ENCODE data around the gene LRRC1. TPM values are rescaled to one million over a fixed set of nuclear protein-coding genes. Genes with fewer than 3 reads are reported as not detected.

The LRRC1 gene
- total RNA-seq, 1 experiment from 2014 or later = 10.3 TPM

GRCh38 chr6:53866226-53866625 is 71.4 kb downstream of the LRRC1 start:
- H3K36me3 Mint-ChIP-seq (ENCODE audit: insufficient read depth in 1 of 3, low read depth in 3 of 3) = no peaks in the 10 kb centered on the region
- no peaks in the 10 kb centered on the region for H3K9me3 Mint-ChIP-seq
- peak overlapping the region in 1 of 3 experiments; percentile 86; a peak in 1 of 7 replicates for H3K27ac Mint-ChIP-seq
- H3K56ac ChIP-seq (ENCODE audit: insufficient read length, low read depth, low read length) = no peak overlapping the region
- no peaks in the 10 kb centered on the region for H4K20me1 ChIP-seq (ENCODE audit: control insufficient read depth, insufficient read depth, insufficient read length)
- H3K9ac ChIP-seq (ENCODE audit: extremely low read depth, insufficient read length, low read length) = no peak overlapping the region
- H3K4me3 Mint-ChIP-seq = no peak overlapping the region
- no peaks in the 10 kb centered on the region for H3K79me2 ChIP-seq (ENCODE audit: insufficient read depth, low read length)
- no peak overlapping the region for H2BK120ac ChIP-seq (ENCODE audit: low read depth, low read length, poor library complexity, severe bottlenecking)
- no peak overlapping the region for H4K8ac ChIP-seq (replicated peaks; ENCODE audit: insufficient read length, low read depth, low read length)
- no CpG with 5 or more reads among the region's 4 CpGs for WGBS (ENCODE audit: extremely low coverage, insufficient read length, low lambda C conversion rate)
- H2BK20ac ChIP-seq (ENCODE audit: low read depth, low read length, poor library complexity, severe bottlenecking) = no peak overlapping the region
- H3K4me1 Mint-ChIP-seq = peaks cover 2% of the 10 kb centered on the region in 2 experiments
- no peaks in the 10 kb centered on the region for H3K9me3 ChIP-seq (ENCODE audit: control insufficient read depth, low read depth, low read length)
- TF ChIP-seq CTCF (conservative IDR thresholded peaks at IDR 0.05) = no peak
- no peaks in the 10 kb centered on the region for H3K27me3 Mint-ChIP-seq (ENCODE audit: low read depth)
- H2BK12ac ChIP-seq (ENCODE audit: insufficient read length, low read depth, low read length) = no peak overlapping the region
- H3K23ac ChIP-seq (ENCODE audit: insufficient read length, low read depth, low read length) = no peak overlapping the region
- no peak overlapping the region for H2BK5ac ChIP-seq (ENCODE audit: insufficient read length, low read length)
- H3K79me1 ChIP-seq (ENCODE audit: insufficient read depth, low read depth, low read length, poor library complexity, severe bottlenecking) = peaks cover 6% of the 10 kb centered on the region
- H3T11ph ChIP-seq (ENCODE audit: low read length) = no peak overlapping the region
- no peak overlapping the region for H3K4ac ChIP-seq (ENCODE audit: low read depth, low read length)
- H2AK5ac ChIP-seq (ENCODE audit: insufficient read length, low read length) = no peak overlapping the region
- no peaks in the 10 kb centered on the region for H3K23me2 ChIP-seq (ENCODE audit: insufficient read length, low read depth, low read length, poor library complexity, severe bottlenecking)
- H4K5ac ChIP-seq (ENCODE audit: insufficient read length, low read depth, low read length) = no peak overlapping the region
- H3K14ac ChIP-seq (ENCODE audit: insufficient read depth, low read length) = no peak overlapping the region
- H3K18ac ChIP-seq (ENCODE audit: insufficient read length, low read depth, low read length) = no peak overlapping the region
- H3K4me1 ChIP-seq (ENCODE audit: insufficient read depth, low read length) = no peaks in the 10 kb centered on the region
- no peak overlapping the region for H2BK15ac ChIP-seq (ENCODE audit: low read depth, low read length)
- no peak overlapping the region for H4K91ac ChIP-seq (ENCODE audit: insufficient read length, low read depth, low read length)
- H3K27ac ChIP-seq (ENCODE audit: insufficient read length, low read depth, low read length) = no peak overlapping the region
- no peak overlapping the region for H2AFZ ChIP-seq (ENCODE audit: low read length)
- DNase-seq = no peak
- no peak overlapping the region for H3K4me2 ChIP-seq (ENCODE audit: insufficient read depth, insufficient read length, low read length)
- H3K27me3 ChIP-seq (ENCODE audit: insufficient read depth, low read length) = no peaks in the 10 kb centered on the region

Data from H9 (cell line).